ENCODE results near the gene PTPRD. TPM values are rescaled to one million over a fixed set of nuclear protein-coding genes. Genes with fewer than 3 reads are reported as not detected.

The PTPRD gene
- total RNA-seq, 1 donor from 2014 or later = 109 TPM

GRCh38 chr9:8821910-8822666, 1790.7 kb downstream of the PTPRD start:
- Mint-ChIP-seq H3K27me3 (ENCODE audit: low read depth) (no peaks in the 10 kb centered on the region), H3K36me3 (no peaks in the 10 kb centered on the region), H3K4me1 (peaks cover 15% of the 10 kb centered on the region)

GRCh38 chr9:8817335-8817734, 1795.5 kb downstream of the PTPRD start:
- Mint-ChIP-seq H3K4me1 (peaks cover 24% of the 10 kb centered on the region), H3K4me3 (no peak overlapping the region), H3K36me3 (no peaks in the 10 kb centered on the region), H3K9me3 (no peaks in the 10 kb centered on the region), H3K27ac (no peak overlapping the region), H3K27me3 (ENCODE audit: low read depth) (no peaks in the 10 kb centered on the region)
- no peak for TF ChIP-seq CTCF (IDR thresholded peaks at IDR 0.05; ENCODE audit: unreplicated experiment)
- no peak for DNase-seq (ENCODE audit: low spot score in 2 of 2, unreplicated experiment in 2 of 2)

More at GRCh38 chr9:8821910-8822666, 1790.7 kb downstream of the PTPRD start:
- DNase-seq (ENCODE audit: low spot score in 2 of 2, unreplicated experiment in 2 of 2) = no peak
- Mint-ChIP-seq H3K9me3 (no peaks in the 10 kb centered on the region), H3K27ac (no peak overlapping the region), H3K4me3 (no peak overlapping the region)
- no peak for TF ChIP-seq CTCF (IDR thresholded peaks at IDR 0.05; ENCODE audit: unreplicated experiment)

GRCh38 chr9:8816361-8816760, 1796.4 kb downstream of the PTPRD start:
- H3K4me3 Mint-ChIP-seq = no peak overlapping the region
- TF ChIP-seq CTCF (IDR thresholded peaks at IDR 0.05; ENCODE audit: unreplicated experiment) = no peak
- H3K4me1 Mint-ChIP-seq = peaks cover 24% of the 10 kb centered on the region
- DNase-seq (ENCODE audit: low spot score in 2 of 2, unreplicated experiment in 2 of 2) = no peak
- H3K27me3 Mint-ChIP-seq (ENCODE audit: low read depth) = no peaks in the 10 kb centered on the region
- peaks cover 3% of the 10 kb centered on the region for H3K36me3 Mint-ChIP-seq
- peak overlapping the region; percentile 0 for H3K27ac Mint-ChIP-seq
- H3K9me3 Mint-ChIP-seq = no peaks in the 10 kb centered on the region

GRCh38 chr9:8815931-8816330, 1796.9 kb downstream of the PTPRD start:
- Mint-ChIP-seq H3K9me3 (no peaks in the 10 kb centered on the region), H3K36me3 (peaks cover 3% of the 10 kb centered on the region), H3K4me3 (no peak overlapping the region), H3K27me3 (ENCODE audit: low read depth) (no peaks in the 10 kb centered on the region), H3K4me1 (peaks cover 24% of the 10 kb centered on the region), H3K27ac (no peak overlapping the region)
- no peak for DNase-seq (ENCODE audit: low spot score in 2 of 2, unreplicated experiment in 2 of 2)
- TF ChIP-seq CTCF (IDR thresholded peaks at IDR 0.05; ENCODE audit: unreplicated experiment) = no peak

- H3K4me3 Mint-ChIP-seq = no peak overlapping the region
- H3K9me3 Mint-ChIP-seq = no peaks in the 10 kb centered on the region
- H3K4me1 Mint-ChIP-seq = peaks cover 24% of the 10 kb centered on the region
- H3K27ac Mint-ChIP-seq = no peak overlapping the region
- no peaks in the 10 kb centered on the region for H3K27me3 Mint-ChIP-seq (ENCODE audit: low read depth)
- H3K36me3 Mint-ChIP-seq = peaks cover 3% of the 10 kb centered on the region
- no peak for TF ChIP-seq CTCF (IDR thresholded peaks at IDR 0.05; ENCODE audit: unreplicated experiment)
- no peak for DNase-seq (ENCODE audit: low spot score in 2 of 2, unreplicated experiment in 2 of 2)
Observed at GRCh38 chr9:8815219-8815618, 1797.6 kb downstream of the PTPRD start.

All from mesothelial cell of epicardium (in vitro differentiated cells).